Measurements from ENCODE around the gene TRPV2. TPM values are rescaled to one million over a fixed set of nuclear protein-coding genes. Genes with fewer than 3 reads are reported as not detected.
A peak's percentile ranks its signal among the peaks of the same experiment; 100 is the strongest.

TRPV2 gene, protein sequence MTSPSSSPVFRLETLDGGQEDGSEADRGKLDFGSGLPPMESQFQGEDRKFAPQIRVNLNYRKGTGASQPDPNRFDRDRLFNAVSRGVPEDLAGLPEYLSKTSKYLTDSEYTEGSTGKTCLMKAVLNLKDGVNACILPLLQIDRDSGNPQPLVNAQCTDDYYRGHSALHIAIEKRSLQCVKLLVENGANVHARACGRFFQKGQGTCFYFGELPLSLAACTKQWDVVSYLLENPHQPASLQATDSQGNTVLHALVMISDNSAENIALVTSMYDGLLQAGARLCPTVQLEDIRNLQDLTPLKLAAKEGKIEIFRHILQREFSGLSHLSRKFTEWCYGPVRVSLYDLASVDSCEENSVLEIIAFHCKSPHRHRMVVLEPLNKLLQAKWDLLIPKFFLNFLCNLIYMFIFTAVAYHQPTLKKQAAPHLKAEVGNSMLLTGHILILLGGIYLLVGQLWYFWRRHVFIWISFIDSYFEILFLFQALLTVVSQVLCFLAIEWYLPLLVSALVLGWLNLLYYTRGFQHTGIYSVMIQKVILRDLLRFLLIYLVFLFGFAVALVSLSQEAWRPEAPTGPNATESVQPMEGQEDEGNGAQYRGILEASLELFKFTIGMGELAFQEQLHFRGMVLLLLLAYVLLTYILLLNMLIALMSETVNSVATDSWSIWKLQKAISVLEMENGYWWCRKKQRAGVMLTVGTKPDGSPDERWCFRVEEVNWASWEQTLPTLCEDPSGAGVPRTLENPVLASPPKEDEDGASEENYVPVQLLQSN
- 1 to 10 TPM; 2.7 to 2.8 TPM for polyA plus RNA-seq

DNA sequence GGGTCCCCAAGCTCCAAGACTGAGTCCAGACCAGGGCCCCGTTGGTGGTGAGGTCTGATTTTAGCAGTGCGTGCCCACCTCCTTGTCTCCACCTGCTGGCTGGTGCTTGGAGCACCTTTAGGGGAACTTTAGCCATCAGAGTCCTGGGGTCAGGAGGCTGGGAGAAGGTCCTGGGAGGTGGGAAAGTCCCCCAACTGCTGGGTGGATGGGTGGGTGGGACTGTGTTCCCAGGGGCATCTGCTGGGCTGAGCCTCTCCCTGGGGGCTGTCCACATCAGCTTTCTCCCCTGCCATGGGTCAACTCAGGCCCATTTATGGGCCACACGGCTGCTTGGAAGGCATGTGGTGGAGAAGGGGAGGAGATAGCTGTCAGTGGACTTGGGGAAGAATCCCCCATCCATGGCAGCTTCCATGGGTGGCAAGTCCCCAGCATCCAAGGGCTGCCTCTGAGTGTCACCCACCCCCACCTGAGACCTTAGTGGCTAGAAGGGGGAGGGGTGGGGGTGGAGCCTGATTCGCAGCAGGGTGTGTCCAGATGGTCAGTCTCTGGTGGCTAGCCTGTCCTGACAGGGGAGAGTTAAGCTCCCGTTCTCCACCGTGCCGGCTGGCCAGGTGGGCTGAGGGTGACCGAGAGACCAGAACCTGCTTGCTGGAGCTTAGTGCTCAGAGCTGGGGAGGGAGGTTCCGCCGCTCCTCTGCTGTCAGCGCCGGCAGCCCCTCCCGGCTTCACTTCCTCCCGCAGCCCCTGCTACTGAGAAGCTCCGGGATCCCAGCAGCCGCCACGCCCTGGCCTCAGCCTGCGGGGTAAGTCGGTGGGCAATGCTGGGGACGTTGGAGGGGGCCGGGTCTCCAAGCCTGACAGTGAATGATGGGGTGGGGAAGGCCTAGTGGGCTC is at the start of gene TRPV2:
Gene TRPV2 (plus strand): TSS at position 541 of the 894 bp plus-strand sequence. CDS start 2,098 bp downstream, outside the sequence.
- 32 to 34% methylated on average over 19 to 21 of the region's 21 CpGs for WGBS, 2 donors
- H3K4me1 ChIP-seq (ENCODE audit: control insufficient read depth in 2 of 2, insufficient read depth in 2 of 2, low read length in 1 of 2), result peaks cover 0 to 10% of the 10 kb centered on the region in 2 donors

DNA sequence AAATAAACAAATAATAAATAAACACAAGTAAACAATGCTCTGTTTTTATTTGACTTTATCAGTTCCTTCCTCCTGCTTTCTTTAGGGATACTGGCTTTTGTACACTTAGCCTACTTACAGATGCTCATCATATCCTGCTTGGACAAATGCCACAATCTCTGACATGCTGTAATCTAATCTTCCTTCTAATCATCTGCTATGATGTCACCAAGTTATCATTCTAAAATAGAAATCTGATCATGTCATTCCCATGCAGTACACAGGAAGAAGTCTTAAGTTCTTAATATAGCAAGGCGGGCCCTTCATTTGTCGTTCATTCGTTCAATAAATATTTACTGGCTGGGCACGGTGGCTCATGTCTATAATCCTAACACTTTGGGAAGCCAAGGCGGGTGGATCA is 43.6 kb upstream of the TRPV2 start:
- no peaks in the 10 kb centered on the region for H3K4me1 ChIP-seq (ENCODE audit: control insufficient read depth in 2 of 2, insufficient read depth in 2 of 2, low read length in 1 of 2)
- 62 to 65% methylated on average over 5 of the region's 5 CpGs for WGBS, 2 donors
- H3K36me3 ChIP-seq (ENCODE audit: control insufficient read depth in 2 of 2, insufficient read depth in 2 of 2, low read length in 1 of 2), result no peaks in the 10 kb centered on the region
- H3K27ac ChIP-seq (ENCODE audit: low read depth in 2 of 2, low read length in 1 of 2), result no peak overlapping the region
- no peaks in the 10 kb centered on the region for H3K27me3 ChIP-seq (ENCODE audit: control insufficient read depth in 1 of 2, insufficient read depth in 2 of 2, low read length in 2 of 2)
- no peaks in the 10 kb centered on the region for H3K9me3 ChIP-seq (ENCODE audit: control insufficient read depth in 2 of 2, insufficient read depth in 1 of 2, low read depth in 1 of 2, low read length in 1 of 2)
- no peak overlapping the region for H3K4me3 ChIP-seq (ENCODE audit: low read depth in 1 of 2, low read length in 2 of 2)

More for the DNA sequence above, at the start of gene TRPV2:
- Histone ChIP-seq H3K27ac (ENCODE audit: low read depth in 2 of 2, low read length in 1 of 2) (peak within 1 kb of the TSS; percentile 82 to 90), H3K36me3 (ENCODE audit: control insufficient read depth in 2 of 2, insufficient read depth in 2 of 2, low read length in 1 of 2) (peaks cover 0 to 4% of the 10 kb centered on the region in 2 donors), H3K4me3 (ENCODE audit: low read depth in 1 of 2, low read length in 2 of 2) (peak within 1 kb of the TSS; percentile 45 to 55), H3K9me3 (ENCODE audit: control insufficient read depth in 2 of 2, insufficient read depth in 1 of 2, low read depth in 1 of 2, low read length in 1 of 2) (no peaks in the 10 kb centered on the region), H3K27me3 (ENCODE audit: control insufficient read depth in 1 of 2, insufficient read depth in 2 of 2, low read length in 2 of 2) (no peaks in the 10 kb centered on the region)

DNA sequence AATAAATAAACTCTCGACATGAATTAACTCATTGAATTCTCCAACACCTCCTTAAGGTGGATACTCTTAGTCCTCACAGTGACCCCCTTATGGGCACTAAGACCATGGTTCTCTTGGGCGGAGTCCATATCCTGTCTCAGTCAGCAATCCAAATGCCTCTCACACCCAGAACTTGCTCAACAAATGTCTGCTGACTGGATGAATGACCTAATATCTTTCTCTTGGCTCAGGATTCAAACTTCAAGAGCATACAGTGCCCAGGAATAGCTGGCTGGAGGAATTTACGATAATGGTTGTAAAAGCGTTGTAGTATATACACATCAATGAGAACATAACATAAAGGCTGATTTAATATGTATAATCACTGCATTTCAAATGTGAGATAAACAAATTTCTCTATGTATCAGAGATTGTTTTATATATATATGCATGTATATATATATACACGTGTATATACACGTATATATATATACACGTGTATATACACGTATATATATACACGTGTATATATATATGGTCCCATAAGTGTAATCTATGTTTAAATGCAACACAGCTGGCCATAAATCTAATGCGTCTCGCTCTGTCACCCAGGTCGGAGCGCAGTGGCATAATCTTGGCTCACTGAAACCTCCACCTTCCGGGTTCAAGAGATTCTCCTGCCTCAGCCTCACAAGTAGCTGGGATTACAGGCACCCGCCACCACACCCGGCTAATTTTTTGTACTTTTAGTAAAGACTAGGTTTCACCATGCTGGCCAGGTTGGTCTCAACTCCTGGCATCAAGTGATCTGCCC is 41.0 kb upstream of the TRPV2 start:
- H3K36me3 ChIP-seq (ENCODE audit: control insufficient read depth in 2 of 2, insufficient read depth in 2 of 2, low read length in 1 of 2), result no peaks in the 10 kb centered on the region
- H3K27ac ChIP-seq (ENCODE audit: low read depth in 2 of 2, low read length in 1 of 2), result no peak overlapping the region
- no peaks in the 10 kb centered on the region for H3K9me3 ChIP-seq (ENCODE audit: control insufficient read depth in 2 of 2, insufficient read depth in 1 of 2, low read depth in 1 of 2, low read length in 1 of 2)
- WGBS, 2 donors, result 85 to 87% methylated on average over 16 of the region's 16 CpGs
- H3K4me3 ChIP-seq (ENCODE audit: low read depth in 1 of 2, low read length in 2 of 2), result no peak overlapping the region
- no peaks in the 10 kb centered on the region for H3K4me1 ChIP-seq (ENCODE audit: control insufficient read depth in 2 of 2, insufficient read depth in 2 of 2, low read length in 1 of 2)
- no peaks in the 10 kb centered on the region for H3K27me3 ChIP-seq (ENCODE audit: control insufficient read depth in 1 of 2, insufficient read depth in 2 of 2, low read length in 2 of 2)

DNA sequence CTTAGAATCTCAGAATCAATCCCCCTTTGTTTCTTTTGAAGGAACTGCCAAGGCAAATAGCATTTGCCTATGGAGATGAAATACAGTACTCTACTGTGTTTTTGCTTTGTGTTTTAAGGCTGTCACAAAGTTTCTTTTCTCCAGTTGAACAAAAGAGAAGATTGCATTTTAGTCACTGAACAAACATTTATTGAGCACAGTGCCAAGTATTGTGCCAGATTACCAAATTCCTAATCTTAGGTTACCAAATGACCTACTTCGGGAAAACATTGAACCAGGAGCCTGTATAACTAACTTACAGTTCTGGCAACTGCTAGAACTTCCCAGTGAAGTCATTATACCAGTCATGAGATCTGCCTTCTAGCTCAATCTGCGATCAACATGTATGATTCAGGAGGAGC is 37.4 kb upstream of the TRPV2 start:
- Histone ChIP-seq H3K4me1 (ENCODE audit: control insufficient read depth in 2 of 2, insufficient read depth in 2 of 2, low read length in 1 of 2) (peaks cover 0 to under 1% of the 10 kb centered on the region in 2 donors), H3K4me3 (ENCODE audit: low read depth in 1 of 2, low read length in 2 of 2) (no peak overlapping the region), H3K27ac (ENCODE audit: low read depth in 2 of 2, low read length in 1 of 2) (peak overlapping the region in 1 of 2 donors; percentile 88), H3K36me3 (ENCODE audit: control insufficient read depth in 2 of 2, insufficient read depth in 2 of 2, low read length in 1 of 2) (no peaks in the 10 kb centered on the region), H3K27me3 (ENCODE audit: control insufficient read depth in 1 of 2, insufficient read depth in 2 of 2, low read length in 2 of 2) (no peaks in the 10 kb centered on the region), H3K9me3 (ENCODE audit: control insufficient read depth in 2 of 2, insufficient read depth in 1 of 2, low read depth in 1 of 2, low read length in 1 of 2) (no peaks in the 10 kb centered on the region)
- 28 to 34% methylated on average over 2 of the region's 2 CpGs for WGBS, 2 donors

DNA sequence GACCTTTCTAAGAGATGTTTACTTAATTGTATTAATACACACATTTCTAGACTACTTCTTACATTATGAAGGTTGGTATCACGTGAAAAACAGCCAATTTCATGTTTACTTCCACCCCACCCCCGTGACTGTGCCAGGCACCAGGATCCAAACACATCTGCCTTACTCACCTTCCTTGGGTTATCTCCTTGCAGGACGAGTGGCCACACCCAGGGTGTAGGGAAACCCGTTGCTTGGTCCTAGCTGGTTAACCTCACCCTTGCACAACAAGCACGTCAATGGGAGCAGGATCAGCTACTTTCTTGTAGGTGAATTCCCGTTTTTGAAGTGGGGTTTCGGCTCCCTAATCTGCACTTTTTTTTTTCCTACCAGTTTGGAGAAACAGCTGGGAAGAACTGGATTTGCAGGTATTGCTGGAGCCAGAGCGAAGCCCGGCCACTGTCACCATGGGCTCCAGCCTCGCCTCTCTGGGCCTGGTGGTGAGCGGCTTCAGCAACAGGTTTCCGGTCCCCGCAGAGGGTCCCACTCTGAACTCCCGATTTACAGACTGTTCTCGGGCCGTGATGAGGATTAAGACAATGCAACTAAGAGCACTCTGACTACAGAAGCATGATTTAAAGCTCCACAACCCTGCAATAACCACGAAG is 36.6 kb upstream of the TRPV2 start:
- H3K4me3 ChIP-seq (ENCODE audit: low read depth in 1 of 2, low read length in 2 of 2), result no peak overlapping the region
- no peaks in the 10 kb centered on the region for H3K27me3 ChIP-seq (ENCODE audit: control insufficient read depth in 1 of 2, insufficient read depth in 2 of 2, low read length in 2 of 2)
- H3K27ac ChIP-seq (ENCODE audit: low read depth in 2 of 2, low read length in 1 of 2), result peak overlapping the region; percentile 88 to 92
- H3K9me3 ChIP-seq (ENCODE audit: control insufficient read depth in 2 of 2, insufficient read depth in 1 of 2, low read depth in 1 of 2, low read length in 1 of 2), result no peaks in the 10 kb centered on the region
- H3K4me1 ChIP-seq (ENCODE audit: control insufficient read depth in 2 of 2, insufficient read depth in 2 of 2, low read length in 1 of 2), result peaks cover 0 to 5% of the 10 kb centered on the region in 2 donors
- WGBS, 2 donors, result 50 to 53% methylated on average over 17 of the region's 17 CpGs
- no peaks in the 10 kb centered on the region for H3K36me3 ChIP-seq (ENCODE audit: control insufficient read depth in 2 of 2, insufficient read depth in 2 of 2, low read length in 1 of 2)

DNA sequence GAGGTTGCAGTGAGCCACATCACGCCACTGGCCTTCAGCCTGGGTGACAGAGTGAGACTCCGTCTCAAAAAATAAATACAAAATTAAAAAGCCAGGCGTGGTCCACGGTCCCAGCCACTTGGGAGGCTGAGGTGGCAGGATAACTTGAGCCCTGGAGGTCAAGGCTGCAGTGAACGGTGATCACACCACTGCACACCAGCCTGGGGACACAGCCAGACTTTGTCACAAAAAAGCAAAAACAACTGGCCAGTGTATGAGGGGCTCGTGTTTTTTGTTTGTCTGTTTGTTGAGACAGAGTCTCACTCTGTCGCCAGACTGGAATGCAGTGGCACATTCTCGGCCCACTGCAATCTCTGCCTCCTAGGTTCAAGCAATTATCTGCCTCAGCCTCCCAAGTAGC is 35.7 kb upstream of the TRPV2 start:
- WGBS, 2 donors, result 85 to 87% methylated on average over 8 of the region's 8 CpGs
- H3K4me1 ChIP-seq (ENCODE audit: control insufficient read depth in 2 of 2, insufficient read depth in 2 of 2, low read length in 1 of 2), result peaks cover 0 to 5% of the 10 kb centered on the region in 2 donors
- no peaks in the 10 kb centered on the region for H3K9me3 ChIP-seq (ENCODE audit: control insufficient read depth in 2 of 2, insufficient read depth in 1 of 2, low read depth in 1 of 2, low read length in 1 of 2)
- H3K4me3 ChIP-seq (ENCODE audit: low read depth in 1 of 2, low read length in 2 of 2), result no peak overlapping the region
- H3K36me3 ChIP-seq (ENCODE audit: control insufficient read depth in 2 of 2, insufficient read depth in 2 of 2, low read length in 1 of 2), result no peaks in the 10 kb centered on the region
- H3K27me3 ChIP-seq (ENCODE audit: control insufficient read depth in 1 of 2, insufficient read depth in 2 of 2, low read length in 2 of 2), result no peaks in the 10 kb centered on the region
- H3K27ac ChIP-seq (ENCODE audit: low read depth in 2 of 2, low read length in 1 of 2), result peak overlapping the region; percentile 26 to 88

DNA sequence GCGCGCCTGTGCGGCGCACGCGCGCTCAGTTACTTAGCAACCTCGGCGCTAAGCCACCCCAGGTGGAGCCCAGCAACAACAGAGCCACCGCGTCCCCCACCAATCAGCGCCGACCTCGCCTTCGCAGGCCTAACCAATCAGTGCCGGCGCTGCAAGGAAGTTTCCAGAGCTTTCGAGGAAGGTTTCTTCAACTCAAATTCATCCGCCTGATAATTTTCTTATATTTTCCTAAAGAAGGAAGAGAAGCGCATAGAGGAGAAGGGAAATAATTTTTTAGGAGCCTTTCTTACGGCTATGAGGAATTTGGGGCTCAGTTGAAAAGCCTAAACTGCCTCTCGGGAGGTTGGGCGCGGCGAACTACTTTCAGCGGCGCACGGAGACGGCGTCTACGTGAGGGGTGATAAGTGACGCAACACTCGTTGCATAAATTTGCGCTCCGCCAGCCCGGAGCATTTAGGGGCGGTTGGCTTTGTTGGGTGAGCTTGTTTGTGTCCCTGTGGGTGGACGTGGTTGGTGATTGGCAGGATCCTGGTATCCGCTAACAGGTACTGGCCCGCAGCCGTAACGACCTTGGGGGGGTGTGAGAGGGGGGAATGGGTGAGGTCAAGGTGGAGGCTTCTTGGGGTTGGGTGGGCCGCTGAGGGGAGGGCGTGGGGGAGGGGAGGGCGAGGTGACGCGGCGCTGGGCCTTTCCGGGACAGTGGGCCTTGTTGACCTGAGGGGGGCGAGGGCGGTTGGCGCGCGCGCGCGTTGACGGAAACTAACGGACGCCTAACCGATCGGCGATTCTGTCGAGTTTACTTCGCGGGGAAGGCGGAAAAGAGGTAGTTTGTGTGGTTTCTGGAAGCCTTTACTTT is 34.5 kb upstream of the TRPV2 start, which contains the start of gene UBB:
Gene UBB (plus strand): TSS at position 452 of the 856 bp plus-strand sequence. CDS start 817 bp downstream, outside the sequence.
- H3K9me3 ChIP-seq (ENCODE audit: control insufficient read depth in 2 of 2, insufficient read depth in 1 of 2, low read depth in 1 of 2, low read length in 1 of 2), result no peaks in the 10 kb centered on the region

DNA sequence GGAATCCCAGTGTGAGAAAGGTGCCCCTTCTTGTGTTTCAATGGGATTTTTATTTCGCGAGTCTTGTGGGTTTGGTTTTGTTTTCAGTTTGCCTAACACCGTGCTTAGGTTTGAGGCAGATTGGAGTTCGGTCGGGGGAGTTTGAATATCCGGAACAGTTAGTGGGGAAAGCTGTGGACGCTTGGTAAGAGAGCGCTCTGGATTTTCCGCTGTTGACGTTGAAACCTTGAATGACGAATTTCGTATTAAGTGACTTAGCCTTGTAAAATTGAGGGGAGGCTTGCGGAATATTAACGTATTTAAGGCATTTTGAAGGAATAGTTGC is 33.9 kb upstream of the TRPV2 start:
- Histone ChIP-seq H3K4me1 (ENCODE audit: control insufficient read depth in 2 of 2, insufficient read depth in 2 of 2, low read length in 1 of 2) (peaks cover 0 to 5% of the 10 kb centered on the region in 2 donors), H3K36me3 (ENCODE audit: control insufficient read depth in 2 of 2, insufficient read depth in 2 of 2, low read length in 1 of 2) (no peaks in the 10 kb centered on the region), H3K4me3 (ENCODE audit: low read depth in 1 of 2, low read length in 2 of 2) (peak overlapping the region; percentile 75 to 87), H3K9me3 (ENCODE audit: control insufficient read depth in 2 of 2, insufficient read depth in 1 of 2, low read depth in 1 of 2, low read length in 1 of 2) (no peaks in the 10 kb centered on the region), H3K27ac (ENCODE audit: low read depth in 2 of 2, low read length in 1 of 2) (peak overlapping the region; percentile 89 to 95), H3K27me3 (ENCODE audit: control insufficient read depth in 1 of 2, insufficient read depth in 2 of 2, low read length in 2 of 2) (no peaks in the 10 kb centered on the region)
- WGBS, 2 donors, result 0 to 1% methylated on average over 14 of the region's 14 CpGs

More for the DNA sequence above, 34.5 kb upstream of the TRPV2 start, which contains the start of gene UBB:
- Histone ChIP-seq H3K27ac (ENCODE audit: low read depth in 2 of 2, low read length in 1 of 2) (peak within 1 kb of the TSS; percentile 89 to 95), H3K4me1 (ENCODE audit: control insufficient read depth in 2 of 2, insufficient read depth in 2 of 2, low read length in 1 of 2) (peaks cover 0 to 5% of the 10 kb centered on the region in 2 donors), H3K36me3 (ENCODE audit: control insufficient read depth in 2 of 2, insufficient read depth in 2 of 2, low read length in 1 of 2) (no peaks in the 10 kb centered on the region), H3K27me3 (ENCODE audit: control insufficient read depth in 1 of 2, insufficient read depth in 2 of 2, low read length in 2 of 2) (no peaks in the 10 kb centered on the region), H3K4me3 (ENCODE audit: low read depth in 1 of 2, low read length in 2 of 2) (peak within 1 kb of the TSS; percentile 75 to 87)
- 0 to 1% methylated on average over 66 to 67 of the region's 67 CpGs for WGBS, 2 donors
